Left lung (tissue), 10 donors: Measurements from ENCODE around the gene IGSF11. TPM values are rescaled to one million over a fixed set of nuclear protein-coding genes. Genes with fewer than 3 reads are reported as not detected.

Experiments used
- ATAC-seq: fragments of 200-7000 bp; cut with Tn5 transposase; one replicate; pipeline ENCODE4 v1.9.1; 2020; ENCODE audit warnings: moderate library complexity
- DNase-seq, 4 donors: peaks; one replicate each; pipeline ENCODE4 v3.0.0-alpha.2; 2013 to 2020
- H3K27ac ChIP-seq, 2 donors: fragments of 200-600 bp; sonication (generic) in 1 of 2; one replicate each; pipeline versions ENCODE4 v1.5.0 to v1.8.0; 2020 to 2021
- H3K27me3 ChIP-seq, 2 donors: fragments of 200-600 bp; sonication (generic) in 1 of 2; one replicate each; pipeline versions ENCODE4 v1.5.0 to v1.8.0; 2020 to 2021
- H3K36me3 ChIP-seq, 2 donors: fragments of 200-600 bp; sonication (generic) in 1 of 2; one replicate each; pipeline versions ENCODE4 v1.5.0 to v1.8.0; 2020 to 2021
- H3K4me1 ChIP-seq, 2 donors: fragments of 200-600 bp; one replicate each; pipeline ENCODE4 v1.8.0; 2021
- H3K4me3 ChIP-seq, 2 donors: fragments of 200-600 bp; sonication (generic) in 1 of 2; one replicate each; pipeline versions ENCODE4 v1.5.0 to v1.8.0; 2020 to 2021; ENCODE audit warnings: mild to moderate bottlenecking in 1 of 2
- H3K9me3 ChIP-seq, 2 donors: fragments of 200-600 bp; sonication (generic) in 1 of 2; one replicate each; pipeline versions ENCODE4 v1.5.0 to v1.8.0; 2020 to 2021
- intact Hi-C, 2 donors: fragments of 100-400 bp; cut with DNase I; formaldehyde crosslinking; loops; one replicate each; pipeline versions ENCODE4 v1.11.2 to v1.14.2; 2022
- polyA plus RNA-seq, 6 donors: library from polyadenylated mRNA; unstranded; fragments of 120-200 nt; gene quantifications; one replicate each; pipeline ENCODE4 v1.2.1, GENCODE V29; 2013; ENCODE audit not compliant: insufficient read length in 6 of 6
- total RNA-seq, 2 donors: library from RNA; stranded (reverse); fragmentation: NEBNext Ultra II Directional; extraction: Animal tissue kit (Norgen Biotek cat#: 25700); gene quantifications; one replicate each; pipeline ENCODE4 v1.2.1, GENCODE V29; 2021
- TF ChIP-seq, protein P1 (sequence below), 2 donors: fragments of 200-600 bp; sonication (generic) in 1 of 2; IDR thresholded peaks; one replicate each; pipeline versions ENCODE4 v1.5.0 to v1.8.0; 2021; ENCODE audit warnings: antibody characterized with exemption in 2 of 2
- donor health status: DM: no; HTN: yes; CAD: no.
- donor health status: DM: no; HTN: no; CAD: no.

Gene IGSF11
- total and polyA plus RNA-seq, 8 donors: 0.06 to 1.3 (median 0.60) TPM

DNA sequence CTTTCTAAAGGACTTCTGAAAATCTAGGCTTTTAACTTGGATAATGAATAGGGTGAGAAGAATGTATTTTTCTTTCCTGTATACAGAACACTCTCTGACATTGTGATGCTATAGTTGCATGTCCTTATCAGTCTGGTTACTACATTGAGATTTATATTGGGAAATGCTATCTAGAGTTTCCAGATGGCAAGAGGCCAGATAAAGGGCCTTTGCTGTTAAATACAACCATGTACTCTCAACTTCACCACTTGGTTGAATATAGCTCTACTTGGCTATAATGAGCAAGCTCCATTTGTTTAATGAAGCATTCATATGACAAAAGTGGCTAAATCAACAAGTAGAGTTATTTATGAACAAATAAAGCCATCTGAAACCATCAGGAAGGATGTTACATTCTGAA lies 91.0 kb downstream of the IGSF11 start:
- Histone ChIP-seq H3K9me3 (no peaks in the 10 kb centered on the region), H3K4me3 (no peak overlapping the region), H3K27ac (no peak overlapping the region), H3K27me3 (no peaks in the 10 kb centered on the region), H3K4me1 (no peaks in the 10 kb centered on the region), H3K36me3 (no peaks in the 10 kb centered on the region)
- ATAC-seq (no peak), DNase-seq (peak in 2 of 4 donors; percentile 45 to 56)
- intact Hi-C loops: no loop called here
- TF ChIP-seq, protein P1, sequence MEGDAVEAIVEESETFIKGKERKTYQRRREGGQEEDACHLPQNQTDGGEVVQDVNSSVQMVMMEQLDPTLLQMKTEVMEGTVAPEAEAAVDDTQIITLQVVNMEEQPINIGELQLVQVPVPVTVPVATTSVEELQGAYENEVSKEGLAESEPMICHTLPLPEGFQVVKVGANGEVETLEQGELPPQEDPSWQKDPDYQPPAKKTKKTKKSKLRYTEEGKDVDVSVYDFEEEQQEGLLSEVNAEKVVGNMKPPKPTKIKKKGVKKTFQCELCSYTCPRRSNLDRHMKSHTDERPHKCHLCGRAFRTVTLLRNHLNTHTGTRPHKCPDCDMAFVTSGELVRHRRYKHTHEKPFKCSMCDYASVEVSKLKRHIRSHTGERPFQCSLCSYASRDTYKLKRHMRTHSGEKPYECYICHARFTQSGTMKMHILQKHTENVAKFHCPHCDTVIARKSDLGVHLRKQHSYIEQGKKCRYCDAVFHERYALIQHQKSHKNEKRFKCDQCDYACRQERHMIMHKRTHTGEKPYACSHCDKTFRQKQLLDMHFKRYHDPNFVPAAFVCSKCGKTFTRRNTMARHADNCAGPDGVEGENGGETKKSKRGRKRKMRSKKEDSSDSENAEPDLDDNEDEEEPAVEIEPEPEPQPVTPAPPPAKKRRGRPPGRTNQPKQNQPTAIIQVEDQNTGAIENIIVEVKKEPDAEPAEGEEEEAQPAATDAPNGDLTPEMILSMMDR (IDR thresholded peaks at IDR 0.05): no peak

DNA sequence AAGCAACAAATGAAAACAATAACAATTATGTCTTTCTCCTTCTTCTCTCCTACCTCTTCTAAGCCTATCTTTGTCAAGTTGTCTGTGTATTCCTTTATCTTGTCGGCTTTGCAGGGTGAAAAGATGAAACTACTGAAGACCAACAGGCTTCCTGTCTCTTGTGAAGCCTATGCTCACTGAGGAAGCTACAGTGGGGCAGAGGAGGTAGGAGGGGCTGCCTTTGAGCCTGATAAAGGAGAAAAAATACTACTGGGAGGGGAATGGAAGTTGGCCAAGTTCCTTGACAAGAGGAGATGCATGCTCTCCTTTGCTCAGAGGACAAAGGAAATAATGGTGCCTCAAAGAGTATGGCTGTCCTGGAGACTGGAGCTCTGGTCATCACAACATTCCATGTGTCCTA lies 92.0 kb downstream of the IGSF11 start:
- H3K27ac ChIP-seq: no peak overlapping the region
- H3K4me3 ChIP-seq: no peak overlapping the region
- H3K27me3 ChIP-seq: no peaks in the 10 kb centered on the region
- no peaks in the 10 kb centered on the region for H3K4me1 ChIP-seq
- TF ChIP-seq, protein P1 (IDR thresholded peaks at IDR 0.05): no peak
- no peak for ATAC-seq
- no peaks in the 10 kb centered on the region for H3K36me3 ChIP-seq
- intact Hi-C loops: no loop called here
- H3K9me3 ChIP-seq: no peaks in the 10 kb centered on the region
- DNase-seq: no peak

DNA sequence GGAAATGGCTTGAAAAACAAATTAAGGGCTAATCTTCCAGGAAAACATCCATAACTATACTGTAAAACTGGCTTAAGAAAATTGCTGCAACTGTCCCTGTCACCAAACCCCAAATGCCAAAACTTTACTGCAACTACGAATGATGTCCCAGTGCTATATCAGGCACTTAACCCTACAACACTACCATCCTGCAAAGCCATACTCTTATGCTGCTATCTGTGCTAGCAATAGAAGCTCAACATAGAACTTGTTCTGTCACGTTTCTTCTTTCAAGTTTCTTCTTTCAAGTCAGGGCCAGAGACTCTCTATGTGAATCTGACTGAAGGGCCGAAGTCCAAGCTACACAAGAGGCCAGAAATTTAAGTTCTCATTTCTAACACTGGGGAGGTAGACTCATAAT lies 92.5 kb downstream of the IGSF11 start:
- intact Hi-C loops: no loop called here

DNA sequence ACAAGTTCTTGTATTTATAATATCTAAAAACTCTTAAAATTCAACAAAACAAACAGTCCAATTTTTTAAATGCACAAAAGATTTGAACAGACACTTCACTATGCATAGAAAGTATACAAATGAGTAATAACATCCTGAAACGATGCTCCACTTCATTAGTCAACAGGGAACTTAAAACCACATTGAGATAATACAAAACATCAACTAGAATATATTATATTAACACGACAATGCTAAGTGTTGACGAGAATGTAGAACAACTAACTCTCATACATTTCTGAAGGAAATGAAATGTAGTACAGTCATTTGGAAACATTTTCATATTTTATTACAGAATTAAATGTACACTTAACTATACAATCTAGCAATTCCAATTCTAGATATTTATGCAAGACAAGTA lies 93.4 kb downstream of the IGSF11 start:
- DNase-seq: no peak
- H3K27ac ChIP-seq: no peak overlapping the region
- no peaks in the 10 kb centered on the region for H3K27me3 ChIP-seq

More for the DNA sequence above, 92.5 kb downstream of the IGSF11 start:
- no peak for ATAC-seq
- Histone ChIP-seq H3K27me3 (no peaks in the 10 kb centered on the region), H3K4me3 (no peak overlapping the region), H3K27ac (no peak overlapping the region), H3K9me3 (no peaks in the 10 kb centered on the region), H3K4me1 (no peaks in the 10 kb centered on the region), H3K36me3 (no peaks in the 10 kb centered on the region)
- TF ChIP-seq, protein P1 (IDR thresholded peaks at IDR 0.05): no peak
- DNase-seq: no peak

DNA sequence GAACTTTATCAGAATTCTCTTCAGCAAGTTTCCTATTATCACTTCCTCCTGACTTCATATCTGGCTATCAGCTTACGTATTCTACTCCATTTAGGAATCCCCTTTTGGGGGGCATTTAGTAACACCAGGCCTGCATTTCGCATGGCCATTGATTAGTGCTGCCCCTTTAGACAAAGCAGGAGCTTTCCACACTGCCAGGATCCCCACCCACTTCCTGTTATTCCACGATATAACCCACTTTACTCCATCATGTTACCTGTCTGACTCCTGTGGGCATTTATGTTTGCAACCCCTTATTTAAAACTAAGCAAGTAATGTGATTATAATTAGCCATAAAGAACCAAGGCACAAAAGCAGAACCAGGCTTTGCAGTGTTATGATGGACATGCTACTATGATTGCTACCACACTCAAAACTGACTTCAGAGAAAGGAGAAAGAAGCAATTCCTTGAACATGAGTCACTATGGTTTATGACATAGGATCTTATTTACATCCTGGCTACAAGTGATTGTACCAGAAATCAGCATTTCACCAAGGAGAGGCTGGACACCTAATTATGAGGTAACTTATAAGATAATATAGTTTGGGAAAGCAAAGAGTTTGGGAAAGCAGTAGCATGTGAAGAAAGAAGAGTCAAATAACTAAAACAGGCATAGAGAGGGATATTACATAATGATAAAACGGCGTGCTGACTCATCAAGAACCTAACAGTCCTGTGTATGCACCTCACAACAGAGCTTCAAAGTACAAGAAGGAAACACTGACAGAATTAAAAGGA lies 96.3 kb downstream of the IGSF11 start:
- ATAC-seq (no peak), DNase-seq (no peak)
- Histone ChIP-seq H3K9me3 (no peaks in the 10 kb centered on the region), H3K4me3 (no peak overlapping the region), H3K27ac (no peak overlapping the region), H3K36me3 (no peaks in the 10 kb centered on the region), H3K27me3 (no peaks in the 10 kb centered on the region), H3K4me1 (no peaks in the 10 kb centered on the region)
- TF ChIP-seq, protein P1 (IDR thresholded peaks at IDR 0.05): no peak
- intact Hi-C loops: no loop called here

More for the DNA sequence above, 93.4 kb downstream of the IGSF11 start:
- intact Hi-C loops: no loop called here
- no peak for ATAC-seq
- no peaks in the 10 kb centered on the region for H3K4me1 ChIP-seq
- H3K4me3 ChIP-seq: no peak overlapping the region
- TF ChIP-seq, protein P1 (IDR thresholded peaks at IDR 0.05): no peak
- no peaks in the 10 kb centered on the region for H3K36me3 ChIP-seq
- H3K9me3 ChIP-seq: no peaks in the 10 kb centered on the region
